ENCODE measurements around the gene PRR20G.
"Not testable (repeated sequence)": the region's sequence is repeated elsewhere in the genome, so short reads cannot be mapped to it uniquely, and the experiment has no call there.

Gene PRR20G

GRCh38 chr3:127296959-127297358 lies 9.1 kb upstream of the PRR20G start:
- no peak for DNase-seq

DNA sequence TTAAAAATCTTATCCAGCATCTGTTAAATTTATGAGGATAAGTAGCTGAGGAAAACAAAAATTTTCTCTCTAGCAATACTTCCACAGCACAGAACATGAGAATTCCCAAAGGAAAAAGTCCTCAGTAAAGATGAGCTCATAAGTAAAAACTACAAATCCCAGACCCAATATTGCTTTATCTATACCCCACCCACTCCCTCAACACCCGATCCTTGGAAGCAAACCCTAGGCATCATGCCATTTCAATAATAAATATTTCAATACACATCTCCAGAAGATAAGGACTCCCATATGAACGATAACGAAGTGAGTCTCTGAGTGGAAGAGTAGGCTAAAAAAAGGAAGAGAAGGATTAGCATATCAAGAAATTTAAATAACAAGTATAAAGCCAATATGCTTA lies 8.3 kb upstream of the PRR20G start:
- DNase-seq: no peak

- DNase-seq: not testable (repeated sequence)
These were observed 5.8 kb upstream of the PRR20G start for GRCh38 chr3:127293650-127294049.

GRCh38 chr3:127291611-127292010 lies 3.8 kb upstream of the PRR20G start:
- DNase-seq: no peak

DNA sequence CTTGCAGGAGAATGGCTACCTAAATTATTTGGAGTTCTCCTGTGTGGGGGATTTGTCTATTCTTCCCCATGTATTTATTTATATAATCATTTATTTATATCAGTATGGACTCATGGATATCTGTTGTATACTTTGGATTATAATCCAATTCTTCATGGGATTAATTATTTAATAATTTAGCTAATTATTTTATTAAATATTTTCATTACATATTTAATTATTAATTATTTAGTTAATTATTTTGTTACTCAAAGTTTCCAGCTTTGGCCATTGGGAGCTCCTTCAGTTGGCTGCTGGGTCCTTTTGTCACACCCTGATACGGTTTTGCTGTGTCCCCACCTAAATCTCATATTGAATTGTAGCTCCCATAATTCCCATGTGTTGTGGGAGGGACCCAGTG lies 3.3 kb upstream of the PRR20G start:
- no peak for DNase-seq

GRCh38 chr3:127289706-127290575 lies 2.1 kb upstream of the PRR20G start:
- no peak for DNase-seq

- DNase-seq: peak; percentile 11
These were observed 1.3 kb upstream of the PRR20G start for GRCh38 chr3:127288921-127289705.

DNA sequence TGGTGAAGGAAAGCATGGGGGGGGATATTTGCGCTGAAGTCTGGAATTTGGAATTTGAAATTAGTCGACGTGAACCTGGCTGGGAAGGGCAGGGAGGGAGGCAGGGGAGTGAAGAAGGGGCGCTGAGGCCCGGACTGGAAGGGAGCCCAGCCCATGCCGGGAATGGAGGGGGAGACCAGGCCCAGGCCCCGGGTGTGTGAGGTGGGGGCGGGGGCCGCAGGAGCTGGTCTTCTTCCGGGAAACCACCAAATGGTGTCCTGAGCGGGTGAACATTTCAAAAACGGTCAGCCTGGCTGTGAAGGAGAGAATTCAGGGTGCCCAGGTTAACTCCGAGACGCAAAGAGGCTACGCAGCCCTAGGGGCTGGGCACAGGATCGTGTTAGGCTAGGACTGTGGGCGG lies 497 bp upstream of the PRR20G start:
- DNase-seq: no peak

DNA sequence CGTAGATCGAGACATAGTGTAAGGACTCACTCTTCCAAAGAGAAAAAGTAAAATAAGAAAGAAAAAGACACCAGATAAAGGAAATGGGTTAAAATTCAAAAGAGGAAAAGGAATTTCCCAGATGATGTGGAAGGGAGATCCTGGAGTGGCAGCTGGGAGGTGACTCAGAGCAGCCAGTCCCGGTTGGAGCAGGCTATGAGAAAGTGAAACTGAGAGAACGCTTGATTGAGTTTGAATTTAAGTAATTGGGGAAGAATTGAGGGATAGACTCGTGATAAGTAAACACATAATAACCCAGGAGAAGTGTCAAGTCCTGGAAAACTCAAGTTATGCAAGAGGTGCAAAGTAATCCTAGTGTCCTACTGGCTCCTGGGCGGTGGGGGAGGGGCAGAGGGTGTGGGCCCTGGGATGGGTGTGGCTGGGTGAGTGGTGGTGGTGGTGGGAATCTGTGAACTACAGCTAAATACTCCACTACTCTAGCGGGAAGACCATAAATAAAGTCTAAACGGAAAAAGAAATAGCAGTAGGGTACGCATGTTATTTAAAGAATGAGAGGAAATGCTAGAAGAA lies 1.2 kb downstream of the PRR20G start:
- peak; percentile 6 for DNase-seq

GRCh38 chr3:127284258-127284657 lies 3.6 kb downstream of the PRR20G start:
- DNase-seq: no peak

GRCh38 chr3:127277561-127277960 lies 10.3 kb downstream of the PRR20G start:
- peak; percentile 49 for DNase-seq

- DNase-seq: no peak
These were observed 10.9 kb downstream of the PRR20G start for GRCh38 chr3:127276995-127277394.

DNA sequence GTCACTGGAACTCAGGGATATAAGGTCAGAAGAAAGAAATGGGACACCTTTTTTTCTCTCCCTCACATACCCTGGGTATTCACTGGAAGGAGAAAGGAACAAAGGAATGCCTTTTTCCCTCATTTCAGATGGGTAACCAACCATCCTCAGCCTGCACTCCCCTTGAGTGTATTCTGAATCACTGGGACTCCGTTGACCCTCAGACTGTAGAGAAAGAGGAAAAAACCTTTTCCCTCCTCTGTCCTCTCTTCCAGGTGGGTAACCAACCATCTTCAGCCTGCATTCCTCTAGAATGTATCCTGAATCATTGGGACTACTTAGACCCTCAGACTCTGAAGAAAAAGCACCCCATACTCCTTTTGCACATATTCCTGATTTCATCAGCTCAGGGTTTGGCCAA lies 11.4 kb downstream of the PRR20G start:
- no peak for DNase-seq

- DNase-seq: no peak
These were observed 12.5 kb downstream of the PRR20G start for GRCh38 chr3:127275287-127275781.

DNA sequence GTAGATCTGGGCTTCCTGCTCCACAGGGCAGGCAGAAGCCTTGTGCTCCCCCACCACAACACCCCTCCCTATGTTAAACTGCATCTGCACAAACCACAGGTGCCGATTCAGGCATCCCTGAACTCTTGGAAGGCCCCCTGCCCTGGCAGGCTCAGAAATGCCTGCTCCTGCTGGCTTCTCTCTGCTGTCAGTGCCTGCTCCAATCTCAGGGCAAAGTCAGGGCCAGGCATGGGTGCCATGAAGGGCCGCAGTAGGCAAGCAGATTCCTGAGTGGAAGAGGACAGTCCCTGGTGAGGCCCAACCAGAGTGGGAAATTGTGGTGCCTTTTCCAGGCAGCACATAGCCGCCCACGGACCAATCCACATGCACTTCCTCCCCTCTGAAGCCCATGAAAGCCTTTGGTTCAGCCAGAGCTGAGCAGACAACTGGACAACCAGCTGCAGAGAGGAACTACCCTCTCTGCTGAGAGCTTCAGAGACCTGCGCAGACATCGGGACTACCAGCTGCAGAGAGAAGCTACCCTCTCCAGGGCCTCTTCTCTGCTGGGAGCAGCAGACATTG lies 13.6 kb downstream of the PRR20G start:
- DNase-seq: no peak

GRCh38 chr3:127273206-127273605 lies 14.6 kb downstream of the PRR20G start:
- no peak for DNase-seq

- no peak for DNase-seq
These were observed 21.7 kb downstream of the PRR20G start for GRCh38 chr3:127266186-127266585.

- DNase-seq: no peak
These were observed 22.3 kb downstream of the PRR20G start for GRCh38 chr3:127265581-127265981.

- no peak for DNase-seq
These were observed 22.9 kb downstream of the PRR20G start for GRCh38 chr3:127264794-127265514.

- no peak for DNase-seq
These were observed 23.6 kb downstream of the PRR20G start for GRCh38 chr3:127264292-127264691.

DNA sequence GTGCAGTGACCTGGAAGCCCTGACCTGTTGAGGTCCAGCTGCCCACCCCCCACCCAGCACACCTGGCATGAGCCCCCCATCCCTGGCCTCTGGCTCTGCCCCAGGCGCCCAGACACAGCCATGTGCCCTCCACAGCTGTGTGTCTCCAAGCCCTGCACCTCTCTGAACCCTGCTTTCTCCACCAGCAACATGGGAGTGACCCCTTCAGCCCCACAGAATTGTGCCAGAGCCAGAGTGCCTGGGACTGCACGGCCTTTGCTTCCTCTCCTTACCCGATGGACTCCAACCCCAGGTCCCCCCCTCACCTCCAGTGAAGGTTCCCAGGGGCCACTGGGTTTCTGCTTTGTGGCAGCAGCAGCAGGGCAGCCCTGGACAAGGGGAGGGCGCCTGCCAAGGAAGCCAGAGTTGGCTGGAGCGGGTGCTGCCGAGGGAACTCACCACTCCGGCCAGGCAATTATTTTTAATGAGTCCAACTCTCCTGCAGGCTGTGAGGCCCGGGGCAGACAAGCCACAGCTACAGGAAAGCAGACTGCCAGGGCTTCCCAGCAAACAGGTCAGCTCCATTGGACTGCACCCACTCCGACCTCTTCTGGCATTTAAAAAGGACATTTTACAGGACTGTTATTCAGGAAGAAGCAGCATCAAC lies 24.1 kb downstream of the PRR20G start:
- DNase-seq: no peak

DNA sequence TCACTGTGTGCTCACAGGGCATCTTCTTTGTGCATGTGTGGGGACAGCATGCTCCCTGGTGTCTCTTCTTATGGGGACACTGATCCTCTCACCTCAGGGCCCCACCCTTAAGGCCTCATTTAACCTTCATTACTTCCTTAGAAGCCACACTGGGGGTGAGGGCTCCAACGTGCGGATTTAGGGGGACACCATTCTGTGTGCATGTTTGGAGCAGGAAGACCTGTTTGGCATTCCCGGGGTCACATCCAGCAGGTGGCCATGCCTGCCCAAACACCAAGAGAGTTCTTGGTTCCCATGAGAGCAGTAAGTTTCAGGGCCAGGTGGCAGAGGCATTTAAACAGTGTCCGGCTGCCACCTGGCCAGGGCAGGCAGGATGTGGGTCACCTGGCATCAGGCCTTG lies 24.8 kb downstream of the PRR20G start:
- no peak for DNase-seq

All from MV-4-11 (cell line).